ENCODE data around the gene BARX2.

BARX2 gene

GRCh38 chr11:129493746-129494145 lies 118.1 kb downstream of the BARX2 start:
- Histone ChIP-seq H2BK15ac (ENCODE audit: low read depth, poor library complexity, severe bottlenecking) (no peak overlapping the region), H3K36me3 (ENCODE audit: control insufficient read depth in 1 of 2, insufficient read depth in 2 of 2, low read depth in 1 of 2, low read length in 2 of 2) (no peaks in the 10 kb centered on the region), H3K14ac (ENCODE audit: low read length in 2 of 2) (no peak overlapping the region), H4K8ac (ENCODE audit: low read length) (no peak overlapping the region), H4K91ac (ENCODE audit: low read length) (no peak overlapping the region), H3K9me3 (ENCODE audit: control insufficient read depth, low read length) (peaks cover 10% of the 10 kb centered on the region), H2AK5ac (ENCODE audit: low read length, severe bottlenecking) (no peak overlapping the region), H3K23ac (ENCODE audit: low read length in 2 of 2) (no peak overlapping the region), H2BK120ac (ENCODE audit: low read depth, low read length) (no peak overlapping the region), H2BK5ac (ENCODE audit: low read depth, low read length, poor library complexity, severe bottlenecking) (no peak overlapping the region), H3K27me3 (ENCODE audit: control insufficient read depth in 1 of 2, insufficient read depth in 1 of 2, low read length in 2 of 2) (no peaks in the 10 kb centered on the region), H2BK12ac (ENCODE audit: low read length in 2 of 2) (no peak overlapping the region), H2AFZ (ENCODE audit: low read depth, low read length) (no peak overlapping the region), H3K4me3 (ENCODE audit: insufficient read depth in 1 of 2, low read depth in 1 of 2, low read length in 2 of 2) (no peak overlapping the region), H3K18ac (ENCODE audit: low read depth in 1 of 2, low read length in 2 of 2) (no peak overlapping the region), H3K4me1 (ENCODE audit: control insufficient read depth, insufficient read depth, low read depth, low read length) (no peaks in the 10 kb centered on the region), H3K9ac (ENCODE audit: low read length) (no peak overlapping the region), H3K4me2 (ENCODE audit: low read length, poor library complexity, severe bottlenecking) (no peak overlapping the region), H3K79me1 (replicated peaks; ENCODE audit: low read length, poor library complexity, severe bottlenecking) (no peaks in the 10 kb centered on the region), H3K4ac (ENCODE audit: low read depth in 1 of 2, low read length in 2 of 2) (no peak overlapping the region), H3K27ac (ENCODE audit: low read length, poor library complexity, severe bottlenecking) (no peak overlapping the region)
- no peak for DNase-seq
- WGBS = 79% methylated on average over 8 of the region's 8 CpGs

Data from mesenchymal stem cell (in vitro differentiated cells and primary cell).